Nephron (organoid): ENCODE results near the gene INSIG2.
A peak's percentile ranks its signal among the peaks of the same experiment; 100 is the strongest.
"Not testable (repeated sequence)": the region's sequence is repeated elsewhere in the genome, so short reads cannot be mapped to it uniquely, and the experiment has no call there.

Experiments
- H3K27ac Mint-ChIP-seq, 3 experiments: 2 replicates each; pipeline ENCODE4 v1.8.0; 2020; ENCODE audit warnings: mixed read lengths in 3 of 3, mild to moderate bottlenecking in 2 of 3, moderate library complexity in 1 of 3
- H3K27me3 Mint-ChIP-seq: 2 replicates; pipeline ENCODE4 v1.8.0; 2021; ENCODE audit warnings: low read depth, mild to moderate bottlenecking, moderate library complexity, mixed read lengths
- H3K36me3 Mint-ChIP-seq: 2 replicates; pipeline ENCODE4 v1.8.0; 2020; ENCODE audit warnings: low read depth, mixed read lengths
- H3K4me1 Mint-ChIP-seq: 2 replicates; pipeline ENCODE4 v1.8.0; 2020; ENCODE audit warnings: mixed read lengths
- H3K4me3 Mint-ChIP-seq, 3 experiments: 2 replicates each; pipeline ENCODE4 v1.8.0; 2020; ENCODE audit warnings: mild to moderate bottlenecking in 3 of 3, mixed read lengths in 3 of 3, moderate library complexity in 2 of 3
- H3K9me3 Mint-ChIP-seq: 2 replicates; pipeline ENCODE4 v1.8.0; 2020; ENCODE audit warnings: mixed read lengths
- TF ChIP-seq, protein P1 (sequence below), 3 experiments: fragments of 200-600 bp; sonication (generic); IDR thresholded peaks; one replicate each; pipeline ENCODE4 v1.5.0; 2021; ENCODE audit warnings: antibody characterized with exemption in 3 of 3; ENCODE audit not compliant: unreplicated experiment in 3 of 3

INSIG2 gene

DNA sequence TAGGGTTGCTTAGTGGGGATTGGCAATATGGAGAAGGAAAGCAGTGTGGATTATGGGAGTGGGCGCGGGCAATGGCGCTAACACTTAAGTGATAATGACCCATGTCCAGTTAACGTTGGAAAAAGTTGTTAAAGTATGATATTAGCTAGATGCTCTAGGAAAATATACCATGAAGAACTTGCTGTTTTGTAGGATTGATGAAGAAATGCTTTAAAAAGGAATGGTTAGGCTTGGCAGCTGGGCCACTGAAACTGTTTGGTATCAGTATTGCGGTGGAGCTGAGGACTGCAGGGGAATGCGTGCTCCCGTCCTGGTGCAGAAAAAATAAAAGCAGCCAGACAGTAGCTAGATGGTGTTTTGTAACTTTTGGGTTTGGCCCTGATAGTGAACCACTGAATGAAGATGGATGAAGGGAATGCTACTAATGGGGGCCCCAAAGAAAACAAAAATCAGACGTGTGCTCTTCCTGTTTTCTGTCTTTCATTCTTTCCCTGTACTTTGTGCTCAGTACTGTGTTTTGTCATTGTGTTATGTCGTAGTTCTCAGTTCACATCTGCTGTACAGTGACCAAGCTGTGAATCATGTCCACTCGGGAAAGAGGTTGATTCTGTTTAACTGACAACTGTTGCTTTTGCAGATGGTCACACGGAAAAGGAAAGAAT is 999 bp downstream of the INSIG2 start:
- Mint-ChIP-seq H3K9me3 (no peaks in the 10 kb centered on the region), H3K4me3 (peak overlapping the region; percentile 90 to 96 (median 93)), H3K27ac (peak overlapping the region in 1 of 3 experiments; percentile 1), H3K36me3 (no peaks in the 10 kb centered on the region), H3K27me3 (no peaks in the 10 kb centered on the region), H3K4me1 (peaks cover 18% of the 10 kb centered on the region)
- TF ChIP-seq, protein P1, sequence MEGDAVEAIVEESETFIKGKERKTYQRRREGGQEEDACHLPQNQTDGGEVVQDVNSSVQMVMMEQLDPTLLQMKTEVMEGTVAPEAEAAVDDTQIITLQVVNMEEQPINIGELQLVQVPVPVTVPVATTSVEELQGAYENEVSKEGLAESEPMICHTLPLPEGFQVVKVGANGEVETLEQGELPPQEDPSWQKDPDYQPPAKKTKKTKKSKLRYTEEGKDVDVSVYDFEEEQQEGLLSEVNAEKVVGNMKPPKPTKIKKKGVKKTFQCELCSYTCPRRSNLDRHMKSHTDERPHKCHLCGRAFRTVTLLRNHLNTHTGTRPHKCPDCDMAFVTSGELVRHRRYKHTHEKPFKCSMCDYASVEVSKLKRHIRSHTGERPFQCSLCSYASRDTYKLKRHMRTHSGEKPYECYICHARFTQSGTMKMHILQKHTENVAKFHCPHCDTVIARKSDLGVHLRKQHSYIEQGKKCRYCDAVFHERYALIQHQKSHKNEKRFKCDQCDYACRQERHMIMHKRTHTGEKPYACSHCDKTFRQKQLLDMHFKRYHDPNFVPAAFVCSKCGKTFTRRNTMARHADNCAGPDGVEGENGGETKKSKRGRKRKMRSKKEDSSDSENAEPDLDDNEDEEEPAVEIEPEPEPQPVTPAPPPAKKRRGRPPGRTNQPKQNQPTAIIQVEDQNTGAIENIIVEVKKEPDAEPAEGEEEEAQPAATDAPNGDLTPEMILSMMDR (IDR thresholded peaks at IDR 0.05; ENCODE audit: unreplicated experiment in 3 of 3), result peak; percentile 31 to 35 (median 33)

DNA sequence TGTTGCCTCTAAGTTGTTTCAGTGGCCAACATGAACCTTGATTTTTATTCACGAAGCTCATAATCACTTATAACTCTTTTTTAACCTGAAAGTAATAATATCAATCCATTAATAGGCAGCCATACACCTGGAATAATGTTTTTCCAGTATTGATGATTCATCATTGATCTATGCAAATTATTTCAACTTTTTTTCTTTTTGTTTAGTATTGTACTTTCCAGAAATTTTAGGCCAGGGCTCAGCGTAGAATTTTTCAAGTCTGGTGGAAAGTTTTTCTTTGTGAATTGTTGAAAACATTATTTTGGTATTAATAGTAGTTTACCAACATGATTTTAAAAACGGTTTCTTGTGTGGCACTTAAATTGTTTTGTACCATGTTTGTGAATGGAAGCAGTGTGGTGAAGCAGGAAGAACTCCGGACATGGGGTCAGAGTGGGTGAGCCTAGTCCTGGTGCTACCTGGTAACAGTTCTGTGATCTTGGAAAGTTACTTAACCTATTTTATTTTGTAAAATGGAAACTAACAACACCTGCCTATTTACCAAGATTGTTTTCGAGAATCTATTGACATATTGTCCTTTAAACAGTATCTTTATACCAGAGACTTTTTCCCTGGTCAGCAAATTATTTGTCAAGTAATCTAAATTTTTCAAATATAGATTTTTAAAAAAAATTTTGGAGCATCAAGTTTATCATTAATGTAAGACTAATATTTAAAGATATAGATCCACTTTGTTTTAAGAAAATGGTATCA is 2.3 kb downstream of the INSIG2 start:
- no peaks in the 10 kb centered on the region for H3K27me3 Mint-ChIP-seq
- H3K4me1 Mint-ChIP-seq, result peaks cover 21% of the 10 kb centered on the region
- TF ChIP-seq, protein P1 (IDR thresholded peaks at IDR 0.05; ENCODE audit: unreplicated experiment in 3 of 3), result no peak
- no peaks in the 10 kb centered on the region for H3K36me3 Mint-ChIP-seq
- H3K4me3 Mint-ChIP-seq, result peak overlapping the region; percentile 61 to 74 (median 66)
- no peak overlapping the region for H3K27ac Mint-ChIP-seq
- H3K9me3 Mint-ChIP-seq, result no peaks in the 10 kb centered on the region

DNA sequence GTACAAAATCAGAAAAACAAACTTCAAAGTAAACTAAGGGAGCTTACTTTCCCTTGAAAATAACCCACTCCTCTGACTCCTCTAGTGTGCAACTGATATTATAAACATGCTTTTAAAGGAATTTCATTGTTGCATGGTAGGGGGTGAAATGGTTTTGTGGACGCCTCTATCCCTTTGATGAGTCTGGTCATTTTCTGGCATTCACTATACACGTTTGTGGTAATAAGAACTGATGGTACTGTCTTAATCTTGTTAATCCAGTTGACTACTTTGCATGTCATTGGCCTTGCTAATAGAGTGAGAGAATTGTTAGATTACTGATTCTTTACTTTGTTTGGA is 2.8 kb downstream of the INSIG2 start:
- H3K27ac Mint-ChIP-seq, result no peak overlapping the region

DNA sequence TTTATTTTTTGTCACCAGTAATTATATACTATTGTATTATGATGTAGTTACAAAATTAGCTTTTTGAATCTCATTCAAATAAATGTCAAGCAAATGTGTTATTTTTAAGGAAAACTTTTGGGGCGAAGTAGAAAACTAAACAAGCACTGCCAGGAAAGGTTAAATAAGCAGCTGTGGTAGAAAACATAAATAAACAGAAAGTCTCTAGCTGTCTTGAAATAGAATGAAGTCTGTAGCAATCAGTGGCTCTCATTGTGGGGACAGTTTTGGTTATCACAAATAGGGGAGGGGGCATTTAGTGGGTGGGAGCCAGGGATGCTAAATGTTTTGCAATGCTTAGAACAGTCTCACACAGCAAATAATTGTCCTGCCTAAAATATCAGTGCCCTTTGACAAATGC is 3.4 kb downstream of the INSIG2 start:
- TF ChIP-seq, protein P1 (IDR thresholded peaks at IDR 0.05; ENCODE audit: unreplicated experiment in 3 of 3), result no peak
- H3K27ac Mint-ChIP-seq, result no peak overlapping the region
- H3K4me1 Mint-ChIP-seq, result peaks cover 23% of the 10 kb centered on the region
- no peaks in the 10 kb centered on the region for H3K36me3 Mint-ChIP-seq
- no peaks in the 10 kb centered on the region for H3K9me3 Mint-ChIP-seq
- peak overlapping the region in 2 of 3 experiments; percentile 2 to 9 for H3K4me3 Mint-ChIP-seq
- no peaks in the 10 kb centered on the region for H3K27me3 Mint-ChIP-seq

More for the DNA sequence above, 2.8 kb downstream of the INSIG2 start:
- no peaks in the 10 kb centered on the region for H3K9me3 Mint-ChIP-seq
- no peaks in the 10 kb centered on the region for H3K27me3 Mint-ChIP-seq
- H3K4me3 Mint-ChIP-seq, result peak overlapping the region in 1 of 3 experiments; percentile 18
- peaks cover 23% of the 10 kb centered on the region for H3K4me1 Mint-ChIP-seq
- TF ChIP-seq, protein P1 (IDR thresholded peaks at IDR 0.05; ENCODE audit: unreplicated experiment in 3 of 3), result no peak
- H3K36me3 Mint-ChIP-seq, result no peaks in the 10 kb centered on the region

DNA sequence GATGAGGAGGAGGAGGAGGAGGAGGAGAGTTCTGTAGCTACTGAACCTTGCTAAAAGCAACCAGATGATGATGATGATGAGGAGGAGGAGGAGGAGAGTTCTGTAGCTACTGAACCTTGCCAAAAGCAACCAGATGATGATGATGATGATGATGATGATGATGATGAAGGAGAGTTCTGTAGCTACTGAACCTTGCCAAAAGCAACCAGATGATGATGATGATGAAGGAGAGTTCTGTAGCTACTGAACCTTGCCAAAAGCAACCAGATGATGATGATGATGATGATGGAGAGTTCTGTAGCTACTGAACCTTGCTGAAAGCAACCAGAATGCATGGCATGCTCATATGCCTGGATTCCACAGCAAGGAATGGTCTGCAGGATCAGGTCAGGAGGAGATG is 5.8 kb downstream of the INSIG2 start:
- not testable (repeated sequence) for H3K27me3 Mint-ChIP-seq, H3K4me3 Mint-ChIP-seq, H3K9me3 Mint-ChIP-seq, H3K27ac Mint-ChIP-seq
- Mint-ChIP-seq H3K4me1 (peaks cover 27% of the 10 kb centered on the region), H3K36me3 (peaks cover 12% of the 10 kb centered on the region)

DNA sequence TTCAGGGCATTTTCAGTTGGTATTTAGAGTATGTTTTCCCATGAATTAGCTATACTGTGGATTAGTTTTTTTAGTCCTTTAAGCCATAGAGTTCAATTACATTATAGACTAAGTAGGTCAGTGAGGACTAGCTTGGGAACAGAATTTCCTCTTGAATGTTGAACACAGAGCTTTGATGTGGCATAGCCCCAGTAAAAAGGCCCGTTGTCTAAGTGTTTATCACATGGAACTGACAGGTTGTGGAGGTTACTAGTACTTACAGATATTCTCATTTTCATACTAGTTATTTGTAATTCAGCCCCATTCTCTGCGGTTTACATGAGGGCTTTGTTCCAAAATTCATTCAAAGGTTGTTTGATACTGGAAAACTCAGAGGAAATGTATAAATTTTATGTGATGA is 6.2 kb downstream of the INSIG2 start:
- peaks cover 12% of the 10 kb centered on the region for H3K36me3 Mint-ChIP-seq
- H3K4me1 Mint-ChIP-seq, result peaks cover 27% of the 10 kb centered on the region
- no peak overlapping the region for H3K27ac Mint-ChIP-seq
- H3K4me3 Mint-ChIP-seq, result no peak overlapping the region
- no peaks in the 10 kb centered on the region for H3K27me3 Mint-ChIP-seq
- TF ChIP-seq, protein P1 (IDR thresholded peaks at IDR 0.05; ENCODE audit: unreplicated experiment in 3 of 3), result no peak
- H3K9me3 Mint-ChIP-seq, result no peaks in the 10 kb centered on the region
